ENCODE results near the gene ATP6V1D.

- TF ChIP-seq CTCF (IDR thresholded peaks at IDR 0.05; ENCODE audit: control extremely low read depth in 1 of 3, insufficient read depth in 1 of 3, low read depth in 1 of 3, low read length in 3 of 3) (no peak), YY1 (IDR thresholded peaks at IDR 0.05; ENCODE audit: low read depth, low read length) (no peak), KDM1A (IDR thresholded peaks at IDR 0.05; ENCODE audit: borderline replicate concordance, low read length) (no peak)
Measured at GRCh38 chr14:67395086-67395875, 35.7 kb upstream of the ATP6V1D start.

Data from H1 (cell line).